Right atrium auricular region (tissue), 2 donors: ENCODE data around the gene CCNL2. TPM values are rescaled to one million over a fixed set of nuclear protein-coding genes. Genes with fewer than 3 reads are reported as not detected.

Source experiments
- DNase-seq: peaks from one replicate; pipeline ENCODE4 v3.0.0-alpha.2; 2019; ENCODE audit warnings: low spot score
- H3K27ac ChIP-seq, 2 donors: fragments of 200-600 bp; sonication (generic); 1 replicate in 1 of 2; 2 replicates in 1 of 2; pipeline ENCODE4 v1.5.1; 2016 to 2019
- H3K27me3 ChIP-seq, 2 donors: fragments of 200-600 bp; sonication (generic); one replicate each; pipeline versions ENCODE4 v1.5.1 to v1.6.0; 2017 to 2019
- H3K36me3 ChIP-seq: fragments of 200-600 bp; sonication (generic); one replicate; pipeline ENCODE4 v1.5.1; 2016
- H3K4me1 ChIP-seq, 2 donors: fragments of 200-600 bp; sonication (generic); one replicate each; pipeline versions ENCODE4 v1.5.1 to v1.6.0; 2017 to 2019
- H3K4me3 ChIP-seq, 2 donors: fragments of 200-600 bp; sonication (generic); 1 replicate in 1 of 2; 2 replicates in 1 of 2; pipeline ENCODE4 v1.5.1; 2017 to 2019; ENCODE audit warnings: mild to moderate bottlenecking in 1 of 2, moderate library complexity in 1 of 2
- H3K9me3 ChIP-seq, 2 donors: fragments of 200-600 bp; sonication (generic); one replicate each; pipeline ENCODE4 v1.5.1; 2019
- CTCF ChIP-seq, 2 donors: fragments of 200-600 bp; sonication (generic); IDR thresholded peaks; one replicate each; pipeline ENCODE4 v1.5.1; 2019; ENCODE audit warnings: antibody characterized with exemption in 2 of 2
- total RNA-seq, 2 donors: library from RNA; depleted of rRNA; stranded (reverse); fragments of >200 nt; gene quantifications; one replicate each; pipeline ENCODE4 v1.1.0, GENCODE V29; 2016

CCNL2 gene
- total RNA-seq, 2 donors from 2014 or later, result 41.6 to 44.2 TPM

- H3K36me3 ChIP-seq, result no peaks in the 10 kb centered on the region
- peaks cover 0 to 16% of the 10 kb centered on the region in 2 donors for H3K4me1 ChIP-seq
- no peaks in the 10 kb centered on the region for H3K27me3 ChIP-seq
- H3K9me3 ChIP-seq, result no peaks in the 10 kb centered on the region
- no peak overlapping the region for H3K4me3 ChIP-seq
- no peak for TF ChIP-seq CTCF (IDR thresholded peaks at IDR 0.05)
- DNase-seq, result no peak
- no peak overlapping the region for H3K27ac ChIP-seq
These were observed 23.5 kb upstream of the CCNL2 start for GRCh38 chr1:1422465-1423244.

GRCh38 chr1:1421907-1422464 lies 22.9 kb upstream of the CCNL2 start:
- Histone ChIP-seq H3K4me3 (no peak overlapping the region), H3K36me3 (no peaks in the 10 kb centered on the region), H3K27me3 (no peaks in the 10 kb centered on the region), H3K4me1 (peaks cover 0 to 16% of the 10 kb centered on the region in 2 donors), H3K27ac (no peak overlapping the region), H3K9me3 (no peaks in the 10 kb centered on the region)
- DNase-seq, result no peak
- no peak for TF ChIP-seq CTCF (IDR thresholded peaks at IDR 0.05)

- peak within 1 kb of the TSS in 1 of 2 donors; percentile 50 for H3K4me3 ChIP-seq
- no peaks in the 10 kb centered on the region for H3K27me3 ChIP-seq
- peaks cover 0 to 16% of the 10 kb centered on the region in 2 donors for H3K4me1 ChIP-seq
- no peak for DNase-seq
- no peak for TF ChIP-seq CTCF (IDR thresholded peaks at IDR 0.05)
- H3K27ac ChIP-seq, result peak within 1 kb of the TSS in 1 of 2 donors; percentile 4
- H3K9me3 ChIP-seq, result no peaks in the 10 kb centered on the region
- no peaks in the 10 kb centered on the region for H3K36me3 ChIP-seq
These were observed 22.2 kb upstream of the CCNL2 start, which contains the start of gene ANKRD65 for GRCh38 chr1:1421147-1421906. Gene ANKRD65, minus strand, starts transcription at chr1:1421276. Its CDS starts 271 bp downstream, at chr1:1421005.

GRCh38 chr1:1420654-1421141 lies 21.6 kb upstream of the CCNL2 start:
- peak overlapping the region in 1 of 2 donors; percentile 50 for H3K4me3 ChIP-seq
- DNase-seq, result no peak
- peak overlapping the region in 1 of 2 donors; percentile 4 for H3K27ac ChIP-seq
- peaks cover 0 to 16% of the 10 kb centered on the region in 2 donors for H3K4me1 ChIP-seq
- no peaks in the 10 kb centered on the region for H3K9me3 ChIP-seq
- TF ChIP-seq CTCF (IDR thresholded peaks at IDR 0.05), result no peak
- H3K36me3 ChIP-seq, result no peaks in the 10 kb centered on the region
- no peaks in the 10 kb centered on the region for H3K27me3 ChIP-seq

DNA sequence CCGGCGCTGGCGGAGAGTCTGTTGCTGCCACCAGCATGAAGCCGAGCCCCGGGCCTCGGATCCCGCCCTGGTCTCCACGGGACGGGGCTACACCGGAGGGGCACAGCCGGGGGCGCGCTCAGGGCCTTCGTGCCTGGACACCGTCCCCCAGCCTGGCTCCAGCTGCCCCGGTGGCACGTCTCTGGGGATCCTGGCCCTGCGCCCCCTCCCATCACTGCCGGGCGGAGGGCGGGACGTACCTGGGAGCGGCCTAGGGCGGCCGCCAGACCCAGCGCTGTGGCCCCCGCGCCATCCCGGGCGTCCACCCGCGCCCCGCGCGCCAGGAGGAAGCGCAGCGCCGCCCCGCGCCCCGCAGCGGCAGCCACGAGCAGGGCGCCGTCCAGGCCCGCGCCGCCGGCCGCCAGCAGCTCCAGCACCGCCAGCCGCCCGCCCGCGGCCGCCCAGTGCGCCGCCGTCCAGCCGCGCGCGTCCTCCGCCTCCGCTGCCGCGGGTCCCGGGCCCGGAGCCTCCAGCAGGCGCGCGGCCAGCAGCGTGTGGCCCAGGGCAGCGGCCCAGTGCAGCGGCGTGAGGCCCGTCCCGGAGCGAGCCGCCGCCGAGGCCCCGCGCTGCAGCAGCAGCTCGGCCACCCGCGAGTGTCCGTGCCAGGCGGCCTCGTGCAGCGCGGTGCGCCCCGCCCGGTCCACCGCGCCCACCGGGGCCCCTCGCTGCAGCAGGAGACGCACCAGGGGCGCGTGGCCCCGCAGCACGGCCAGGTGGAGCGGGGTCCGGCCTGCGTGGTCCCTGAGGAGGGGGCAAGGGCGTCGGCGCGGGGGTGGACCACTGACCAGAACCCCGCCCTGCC lies 20.9 kb upstream of the CCNL2 start:
- DNase-seq, result no peak
- Histone ChIP-seq H3K27me3 (no peaks in the 10 kb centered on the region), H3K27ac (peak overlapping the region in 1 of 2 donors; percentile 71), H3K4me3 (peak overlapping the region; percentile 9 to 50), H3K9me3 (no peaks in the 10 kb centered on the region), H3K4me1 (peaks cover 0 to 16% of the 10 kb centered on the region in 2 donors), H3K36me3 (no peaks in the 10 kb centered on the region)
- TF ChIP-seq CTCF (IDR thresholded peaks at IDR 0.05), result no peak
